Measurements from ENCODE around the gene SH3BGR. TPM values are rescaled to one million over a fixed set of nuclear protein-coding genes. Genes with fewer than 3 reads are reported as not detected.

Gene SH3BGR
- total RNA-seq, 2 donors from 2014 or later = 0.83 TPM; not detected in 1

- Mint-ChIP-seq H3K36me3 (no peaks in the 10 kb centered on the region), H3K4me3 (no peak overlapping the region), H3K27ac (no peak overlapping the region), H3K27me3 (peaks cover 11 to 31% of the 10 kb centered on the region in 2 donors), H3K9me3 (no peaks in the 10 kb centered on the region), H3K4me1 (ENCODE audit: low read depth in 2 of 2) (no peaks in the 10 kb centered on the region)
- DNase-seq (ENCODE audit: low spot score) (no peak), ATAC-seq (no peak)
Observed at GRCh38 chr21:39472786-39473185, 21.0 kb downstream of the SH3BGR start.

DNA sequence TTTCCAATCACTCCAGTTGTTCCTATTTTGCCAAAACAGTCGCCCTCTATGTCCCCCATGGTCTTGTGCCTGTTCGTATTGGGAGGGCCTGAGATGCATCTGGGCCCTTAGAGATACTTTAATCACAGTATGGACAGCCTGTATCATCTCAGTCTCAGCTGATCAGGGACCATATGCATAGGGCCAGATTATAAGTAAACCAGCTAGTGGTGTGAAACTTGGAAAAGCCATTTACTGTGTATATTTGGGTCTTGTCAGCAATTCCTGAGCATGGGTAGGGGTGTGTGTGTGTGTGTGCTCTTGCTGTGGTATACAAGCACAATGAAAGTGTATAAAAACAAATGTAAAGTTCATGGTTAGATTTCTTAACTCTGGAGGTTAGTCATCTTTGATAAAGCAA, 22.8 kb downstream of the SH3BGR start:
- DNase-seq (ENCODE audit: low spot score) (no peak), ATAC-seq (no peak)
- H3K27ac Mint-ChIP-seq = no peak overlapping the region
- no peaks in the 10 kb centered on the region for H3K4me1 Mint-ChIP-seq (ENCODE audit: low read depth in 2 of 2)
- H3K9me3 Mint-ChIP-seq = no peaks in the 10 kb centered on the region
- peaks cover 17 to 42% of the 10 kb centered on the region in 2 donors for H3K27me3 Mint-ChIP-seq
- no peaks in the 10 kb centered on the region for H3K36me3 Mint-ChIP-seq
- no peak overlapping the region for H3K4me3 Mint-ChIP-seq

DNA sequence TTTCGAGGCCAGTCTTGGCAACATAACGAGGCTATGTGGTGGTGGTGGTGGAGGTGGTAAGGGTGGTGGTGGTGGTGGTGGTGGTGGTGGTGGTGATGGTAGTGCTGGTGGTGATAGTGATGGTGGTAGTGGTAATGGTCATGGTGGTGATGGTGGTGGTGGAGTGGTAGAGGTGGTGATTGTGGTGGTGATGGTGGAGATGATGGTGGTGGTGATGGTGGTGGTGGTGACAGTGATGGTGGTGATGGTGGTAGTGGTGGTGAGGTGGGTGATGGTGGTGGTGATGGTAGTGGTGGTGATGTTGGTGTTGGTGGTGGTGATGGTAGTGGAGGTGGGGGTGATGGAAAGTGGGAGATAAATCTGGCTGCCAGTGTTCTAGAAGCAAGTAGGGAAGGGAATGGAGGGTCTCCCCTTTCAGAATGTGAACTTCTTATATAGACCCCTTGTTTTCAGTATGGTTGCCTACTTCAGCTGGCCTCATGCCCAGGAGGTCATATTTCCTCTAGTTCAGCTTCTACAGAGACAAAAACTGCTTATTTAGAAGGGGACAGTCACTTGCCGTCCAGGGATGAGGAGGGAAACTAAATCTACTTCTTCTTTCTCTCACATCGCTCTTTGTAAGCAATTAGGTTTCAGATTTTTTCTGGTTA, 27.5 kb downstream of the SH3BGR start:
- Mint-ChIP-seq H3K36me3 (no peaks in the 10 kb centered on the region), H3K27me3 (peaks cover 19 to 25% of the 10 kb centered on the region in 2 donors), H3K4me1 (ENCODE audit: low read depth in 2 of 2) (no peaks in the 10 kb centered on the region), H3K9me3 (no peaks in the 10 kb centered on the region), H3K4me3 (no peak overlapping the region), H3K27ac (no peak overlapping the region)
- ATAC-seq (no peak), DNase-seq (ENCODE audit: low spot score) (no peak)

DNA sequence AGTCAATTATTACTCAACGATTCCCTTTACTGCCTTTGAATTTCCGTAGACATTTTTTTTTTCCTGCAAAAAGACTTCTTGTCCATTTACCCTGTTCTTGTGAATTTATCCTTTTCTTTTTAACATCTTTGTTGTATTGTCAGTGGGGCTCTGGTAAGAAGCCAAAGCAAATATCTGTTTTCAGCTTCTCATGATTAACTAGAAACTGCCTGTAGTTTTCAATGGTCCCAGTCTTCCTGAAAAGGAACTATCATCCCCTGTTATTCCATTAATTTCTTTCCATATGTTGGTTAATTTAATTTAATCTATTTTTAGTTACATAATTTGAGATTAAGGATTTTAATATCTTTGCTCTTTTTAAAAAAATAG, 28.0 kb downstream of the SH3BGR start:
- Mint-ChIP-seq H3K4me1 (ENCODE audit: low read depth in 2 of 2) (no peaks in the 10 kb centered on the region), H3K27ac (no peak overlapping the region), H3K27me3 (peaks cover 19 to 25% of the 10 kb centered on the region in 2 donors), H3K9me3 (no peaks in the 10 kb centered on the region), H3K36me3 (no peaks in the 10 kb centered on the region), H3K4me3 (no peak overlapping the region)
- ATAC-seq = no peak
- DNase-seq (ENCODE audit: low spot score) = no peak

DNA sequence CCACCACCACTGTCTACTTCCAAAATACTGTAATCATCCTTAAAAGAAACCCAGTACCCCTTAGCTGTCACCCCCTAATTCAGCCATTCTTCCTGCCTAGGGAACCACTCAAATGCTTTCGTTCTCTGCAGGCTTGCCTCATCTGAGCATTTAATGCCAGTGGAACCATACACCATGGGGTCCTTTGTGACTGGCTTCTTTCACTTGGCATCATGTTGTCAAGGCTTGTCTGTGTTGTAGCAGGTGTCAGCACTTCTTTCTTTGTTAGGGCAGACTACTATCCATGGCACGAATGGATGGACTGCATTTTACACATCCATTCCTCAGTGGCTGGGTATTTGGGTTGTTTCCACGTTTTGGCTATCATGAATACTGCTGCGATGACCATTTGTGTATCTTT, 28.5 kb downstream of the SH3BGR start:
- Mint-ChIP-seq H3K9me3 (no peaks in the 10 kb centered on the region), H3K27ac (no peak overlapping the region), H3K27me3 (peaks cover 19 to 25% of the 10 kb centered on the region in 2 donors), H3K4me3 (no peak overlapping the region), H3K4me1 (ENCODE audit: low read depth in 2 of 2) (no peaks in the 10 kb centered on the region), H3K36me3 (no peaks in the 10 kb centered on the region)
- ATAC-seq = no peak
- no peak for DNase-seq (ENCODE audit: low spot score)

- H3K27me3 Mint-ChIP-seq = peaks cover 11% of the 10 kb centered on the region in 2 donors
- no peak overlapping the region for H3K4me3 Mint-ChIP-seq
- ATAC-seq (no peak), DNase-seq (ENCODE audit: low spot score) (no peak)
- H3K27ac Mint-ChIP-seq = no peak overlapping the region
- no peaks in the 10 kb centered on the region for H3K9me3 Mint-ChIP-seq
- H3K36me3 Mint-ChIP-seq = no peaks in the 10 kb centered on the region
- no peaks in the 10 kb centered on the region for H3K4me1 Mint-ChIP-seq (ENCODE audit: low read depth in 2 of 2)
Observed at GRCh38 chr21:39481886-39482285, 30.1 kb downstream of the SH3BGR start.

DNA sequence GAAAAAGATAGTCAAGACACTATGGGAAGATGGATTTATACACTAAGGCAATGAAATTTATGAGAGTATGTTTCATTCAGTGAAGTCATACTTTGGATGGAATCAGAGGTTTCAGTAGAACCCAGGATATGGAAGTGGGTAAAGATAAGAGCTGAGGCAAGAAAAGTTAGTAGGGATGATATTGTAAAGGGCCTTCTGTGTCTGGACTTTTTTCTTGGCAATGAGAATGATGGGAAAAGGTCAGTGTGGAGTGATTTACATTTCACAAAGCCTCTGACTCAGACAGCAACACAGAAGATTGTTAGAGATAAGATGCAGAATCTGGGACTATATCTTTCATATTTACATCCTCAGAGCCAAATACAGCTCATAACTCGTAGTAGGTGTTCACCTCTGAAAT, 32.1 kb downstream of the SH3BGR start:
- H3K36me3 Mint-ChIP-seq = no peaks in the 10 kb centered on the region
- no peaks in the 10 kb centered on the region for H3K4me1 Mint-ChIP-seq (ENCODE audit: low read depth in 2 of 2)
- DNase-seq (ENCODE audit: low spot score) = no peak
- H3K27ac Mint-ChIP-seq = no peak overlapping the region
- H3K27me3 Mint-ChIP-seq = peaks cover 3 to 5% of the 10 kb centered on the region in 2 donors
- H3K4me3 Mint-ChIP-seq = no peak overlapping the region
- H3K9me3 Mint-ChIP-seq = no peaks in the 10 kb centered on the region
- ATAC-seq = no peak

- Mint-ChIP-seq H3K27me3 (peaks cover 0 to 4% of the 10 kb centered on the region in 2 donors), H3K4me1 (ENCODE audit: low read depth in 2 of 2) (no peaks in the 10 kb centered on the region), H3K27ac (no peak overlapping the region), H3K4me3 (no peak overlapping the region), H3K9me3 (no peaks in the 10 kb centered on the region), H3K36me3 (no peaks in the 10 kb centered on the region)
- DNase-seq (ENCODE audit: low spot score) (no peak), ATAC-seq (no peak)
Observed at GRCh38 chr21:39484711-39485276, 33.0 kb downstream of the SH3BGR start.

DNA sequence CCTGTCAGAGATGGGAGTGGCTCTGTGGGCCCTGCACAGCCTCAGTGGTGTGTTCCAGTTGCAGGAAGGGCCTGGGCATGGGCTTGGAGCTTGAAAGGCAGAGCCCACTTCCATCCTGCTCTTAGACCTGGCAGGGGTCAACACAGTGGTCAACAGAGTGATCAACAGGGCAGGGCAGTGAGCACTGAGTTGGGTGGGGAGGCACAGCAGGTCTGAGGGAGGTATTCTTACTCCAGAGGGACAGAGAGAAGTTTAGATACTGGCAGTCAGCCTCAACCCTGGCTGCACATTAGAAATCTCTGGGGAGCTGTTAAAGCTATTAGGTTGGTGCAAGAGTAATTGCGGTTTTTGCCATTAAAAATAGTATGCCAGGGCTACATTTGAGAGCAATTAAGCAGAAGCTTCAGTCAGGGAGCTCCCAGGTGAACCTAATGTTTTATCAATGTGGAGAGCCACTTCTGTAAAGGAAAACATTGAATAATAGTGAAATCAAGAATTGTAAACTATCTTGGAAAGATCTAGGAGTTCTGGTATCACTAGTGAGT, 37.7 kb downstream of the SH3BGR start:
- Mint-ChIP-seq H3K36me3 (no peaks in the 10 kb centered on the region), H3K9me3 (no peaks in the 10 kb centered on the region), H3K27me3 (peaks cover 2 to 12% of the 10 kb centered on the region in 2 donors), H3K27ac (no peak overlapping the region), H3K4me1 (ENCODE audit: low read depth in 2 of 2) (no peaks in the 10 kb centered on the region), H3K4me3 (no peak overlapping the region)
- no peak for DNase-seq (ENCODE audit: low spot score)
- ATAC-seq = peak in 1 of 2 donors; percentile 55

DNA sequence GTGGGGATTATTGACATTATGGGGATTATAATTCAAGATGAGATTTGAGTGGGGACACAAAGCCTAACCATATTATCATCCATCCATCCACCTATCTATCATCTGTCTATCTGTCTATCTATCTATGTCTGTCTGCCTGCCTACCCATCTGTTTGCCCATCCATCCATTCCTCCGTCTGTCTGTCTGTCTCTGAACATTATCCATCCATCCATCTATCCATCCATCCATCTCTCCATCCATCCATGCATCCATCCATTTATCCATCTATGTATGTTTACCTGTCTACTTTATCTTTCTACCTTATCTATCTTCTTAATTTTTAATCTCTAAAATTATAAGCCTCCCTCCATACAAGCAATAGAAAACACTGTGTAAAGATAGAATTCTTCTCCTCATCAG, 47.4 kb downstream of the SH3BGR start:
- Mint-ChIP-seq H3K36me3 (no peaks in the 10 kb centered on the region), H3K4me3 (no peak overlapping the region), H3K4me1 (ENCODE audit: low read depth in 2 of 2) (no peaks in the 10 kb centered on the region), H3K27me3 (peaks cover 6 to 20% of the 10 kb centered on the region in 2 donors), H3K9me3 (no peaks in the 10 kb centered on the region), H3K27ac (no peak overlapping the region)
- DNase-seq (ENCODE audit: low spot score) = no peak
- no peak for ATAC-seq

DNA sequence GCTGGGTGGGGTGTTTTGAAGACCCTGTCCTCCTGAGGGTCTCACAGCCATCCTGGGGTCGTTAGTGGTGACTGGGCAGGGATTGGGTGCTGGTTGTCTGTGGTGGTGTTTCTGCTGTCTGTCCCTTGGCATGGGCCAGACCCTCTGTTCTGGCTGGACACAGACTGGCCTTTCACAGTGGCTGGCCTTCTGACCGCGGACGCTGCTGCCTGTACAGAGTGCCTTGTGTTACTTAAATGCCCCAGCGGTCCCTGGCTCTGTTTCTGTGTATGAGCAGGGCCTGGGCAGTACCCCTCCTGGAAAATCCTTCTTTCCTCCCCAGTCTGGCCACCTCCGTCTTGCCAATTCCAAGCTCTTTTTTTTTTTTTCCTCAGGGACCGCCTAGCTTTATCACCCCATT, 50.9 kb downstream of the SH3BGR start:
- Mint-ChIP-seq H3K4me3 (no peak overlapping the region), H3K9me3 (no peaks in the 10 kb centered on the region), H3K27me3 (peaks cover 3 to 20% of the 10 kb centered on the region in 2 donors), H3K27ac (no peak overlapping the region), H3K4me1 (ENCODE audit: low read depth in 2 of 2) (peaks cover 0 to 6% of the 10 kb centered on the region in 2 donors), H3K36me3 (no peaks in the 10 kb centered on the region)
- DNase-seq (ENCODE audit: low spot score) (no peak), ATAC-seq (no peak)

- DNase-seq (ENCODE audit: low spot score) (no peak), ATAC-seq (no peak)
- H3K27ac Mint-ChIP-seq = no peak overlapping the region
- H3K4me1 Mint-ChIP-seq (ENCODE audit: low read depth in 2 of 2) = peaks cover 0 to 6% of the 10 kb centered on the region in 2 donors
- no peaks in the 10 kb centered on the region for H3K36me3 Mint-ChIP-seq
- no peaks in the 10 kb centered on the region for H3K9me3 Mint-ChIP-seq
- peaks cover 3 to 20% of the 10 kb centered on the region in 2 donors for H3K27me3 Mint-ChIP-seq
- no peak overlapping the region for H3K4me3 Mint-ChIP-seq
Observed at GRCh38 chr21:39503123-39503762, 51.5 kb downstream of the SH3BGR start.

- DNase-seq (ENCODE audit: low spot score) (no peak), ATAC-seq (no peak)
- peaks cover 3 to 15% of the 10 kb centered on the region in 2 donors for H3K27me3 Mint-ChIP-seq
- peaks cover 0 to 6% of the 10 kb centered on the region in 2 donors for H3K4me1 Mint-ChIP-seq (ENCODE audit: low read depth in 2 of 2)
- no peak overlapping the region for H3K27ac Mint-ChIP-seq
- H3K9me3 Mint-ChIP-seq = no peaks in the 10 kb centered on the region
- no peaks in the 10 kb centered on the region for H3K36me3 Mint-ChIP-seq
- no peak overlapping the region for H3K4me3 Mint-ChIP-seq
Observed at GRCh38 chr21:39504230-39504629, 52.5 kb downstream of the SH3BGR start.

DNA sequence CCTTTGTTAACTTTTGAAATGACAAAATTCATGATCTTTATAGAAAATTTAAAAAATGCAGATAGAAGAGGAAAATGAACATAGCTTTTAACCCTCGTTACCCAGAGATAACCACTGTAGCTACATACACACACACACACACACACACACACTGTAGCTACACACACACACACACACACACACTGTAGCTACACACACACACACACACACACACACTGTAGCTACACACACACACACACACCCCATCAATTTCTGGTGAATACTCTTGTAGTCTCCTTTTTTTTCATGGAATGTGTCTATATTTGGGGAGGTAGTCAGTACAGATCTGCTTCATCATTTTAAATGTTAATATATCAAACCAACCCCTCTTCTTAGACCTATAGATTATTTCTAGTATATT, 58.5 kb downstream of the SH3BGR start:
- Mint-ChIP-seq H3K27ac (no peak overlapping the region), H3K4me1 (ENCODE audit: low read depth in 2 of 2) (peaks cover 0 to 6% of the 10 kb centered on the region in 2 donors), H3K4me3 (no peak overlapping the region), H3K9me3 (no peaks in the 10 kb centered on the region), H3K27me3 (peaks cover 0 to 20% of the 10 kb centered on the region in 2 donors), H3K36me3 (no peaks in the 10 kb centered on the region)
- ATAC-seq = no peak
- no peak for DNase-seq (ENCODE audit: low spot score)
